Keratinocyte (primary cell): ENCODE results near the gene CAPN7. TPM values are rescaled to one million over a fixed set of nuclear protein-coding genes. Genes with fewer than 3 reads are reported as not detected.
"Not testable (repeated sequence)": the region's sequence is repeated elsewhere in the genome, so short reads cannot be mapped to it uniquely, and the experiment has no call there.

Experiments
- DNase-seq: peaks from one replicate; pipeline ENCODE4 v3.0.0-alpha.2; 2011; ENCODE audit warnings: low read depth, missing footprints, low spot score
- FAIRE-seq: peaks from 2 replicates; lab custom pipeline; 2011; peaks lifted over from hg19 to GRCh38; lab: Jason Lieb, UNC
- H2AFZ ChIP-seq: 2 replicates; pipeline ENCODE4 v1.6.0; 2012; ENCODE audit warnings: low read length, control low read depth, inconsistent platforms; ENCODE audit not compliant: control insufficient read depth
- H3K27ac ChIP-seq: 2 replicates; pipeline ENCODE4 v1.5.1; 2011; ENCODE audit warnings: low read length; ENCODE audit not compliant: control insufficient read depth, insufficient read depth
- H3K27me3 ChIP-seq: 3 replicates; pipeline ENCODE4 v1.6.0; 2011; ENCODE audit warnings: low read length; ENCODE audit not compliant: control insufficient read depth, insufficient read depth; ENCODE audit errors: extremely low read depth
- H3K36me3 ChIP-seq, 2 experiments: 2 replicates in 1 of 2; 3 replicates in 1 of 2; pipeline ENCODE4 v1.5.1; 2011; ENCODE audit warnings: low read length in 2 of 2, mild to moderate bottlenecking in 1 of 2; ENCODE audit not compliant: control insufficient read depth in 2 of 2, insufficient read depth in 2 of 2; ENCODE audit errors: extremely low read depth in 1 of 2
- H3K4me1 ChIP-seq: 3 replicates; pipeline ENCODE4 v1.5.1; 2011; ENCODE audit warnings: low read length; ENCODE audit not compliant: control insufficient read depth, insufficient read depth; ENCODE audit errors: extremely low read depth
- H3K4me2 ChIP-seq: 3 replicates; pipeline ENCODE4 v1.6.0; 2011; ENCODE audit warnings: low read depth, low read length; ENCODE audit not compliant: control insufficient read depth, insufficient read depth; ENCODE audit errors: extremely low read depth
- H3K4me3 ChIP-seq, 3 experiments: fragments of 200-600 bp in 1 of 3; sonication (generic) in 1 of 3; 2 replicates in 2 of 3; 3 replicates in 1 of 3; pipeline ENCODE4 v1.5.1; 2011 to 2016; ENCODE audit warnings: low read length in 3 of 3, mild to moderate bottlenecking in 3 of 3, control low read depth in 2 of 3, inconsistent platforms in 1 of 3, low read depth in 1 of 3, mixed read lengths in 1 of 3, mixed run types in 1 of 3, moderate library complexity in 1 of 3; ENCODE audit not compliant: control insufficient read depth in 2 of 3, insufficient read depth in 2 of 3; ENCODE audit errors: extremely low read depth in 1 of 3
- H3K79me2 ChIP-seq: 2 replicates; pipeline ENCODE4 v1.6.0; 2012; ENCODE audit warnings: low read length; ENCODE audit not compliant: control insufficient read depth, insufficient read depth
- H3K9ac ChIP-seq: 3 replicates; pipeline ENCODE4 v1.6.0; 2011; ENCODE audit warnings: low read length; ENCODE audit not compliant: control insufficient read depth, insufficient read depth; ENCODE audit errors: extremely low read depth
- H3K9me1 ChIP-seq: 3 replicates; pipeline ENCODE4 v1.6.0; 2011; ENCODE audit warnings: low read length; ENCODE audit not compliant: control insufficient read depth, insufficient read depth; ENCODE audit errors: extremely low read depth
- H3K9me3 ChIP-seq: 2 replicates; pipeline ENCODE4 v1.5.1; 2012; ENCODE audit warnings: low read depth, low read length; ENCODE audit not compliant: control insufficient read depth
- H4K20me1 ChIP-seq: 3 replicates; pipeline ENCODE4 v1.6.0; 2011; ENCODE audit warnings: low read length; ENCODE audit not compliant: control insufficient read depth, insufficient read depth; ENCODE audit errors: extremely low read depth
- CTCF ChIP-seq, 3 experiments: IDR thresholded peaks in 1 of 3; conservative IDR thresholded peaks in 1 of 3; optimal IDR thresholded peaks in 1 of 3; 2 replicates in 2 of 3; 3 replicates in 1 of 3; pipeline versions ENCODE3 to v1.5.1; 2011; ENCODE audit warnings: low read length in 3 of 3, mild to moderate bottlenecking in 3 of 3, moderate library complexity in 2 of 3, control low read depth in 1 of 3, inconsistent platforms in 1 of 3; ENCODE audit not compliant: insufficient read depth in 2 of 3; ENCODE audit errors: extremely low read depth in 1 of 3
- EZH2 ChIP-seq: IDR thresholded peaks from one replicate; pipeline ENCODE4 v1.6.1; 2012; ENCODE audit warnings: inconsistent platforms, mild to moderate bottlenecking, low read length, moderate library complexity
- dilution Hi-C: fragments of 300-500 bp; cut with MboI; formaldehyde crosslinking; loops from one replicate; pipeline ENCODE4 v1.7.0; 2020; ENCODE audit warnings: low sequenced_read_pairs; ENCODE audit not compliant: extremely low pct_ligation_motif_present
- polyA plus RNA-seq, 5 experiments: library from polyadenylated mRNA; depleted of rRNA in 3 of 5; stranded (reverse) in 3 of 5; stranded (forward) in 1 of 5; unstranded in 1 of 5; fragments of >200 nt; gene quantifications; 1 replicate in 1 of 5; 2 replicates in 3 of 5; 3 replicates in 1 of 5; pipeline versions ENCODE4 v1.2.1 to v1.2.3, GENCODE V29; 2011 to 2012; ENCODE audit warnings: missing spikeins in 2 of 5, low read depth in 1 of 5, low replicate concordance in 1 of 5

CAPN7 gene
- polyA plus RNA-seq, 1 donor (not counting 4 experiments of a cell fraction or from before 2014, with no cell fraction given), result 29.3 TPM

- no peak for TF ChIP-seq EZH2
- TF ChIP-seq CTCF (optimal IDR thresholded peaks at IDR 0.05 in 1 of 3, IDR thresholded peaks at IDR 0.05 in 1 of 3, conservative IDR thresholded peaks at IDR 0.05 in 1 of 3; ENCODE audit: extremely low read depth in 1 of 3, insufficient read depth in 2 of 3, low read length in 3 of 3), result no peak
- Histone ChIP-seq H2AFZ (no peak overlapping the region), H3K9me1 (no peaks in the 10 kb centered on the region), H3K9me3 (no peaks in the 10 kb centered on the region), H3K4me1 (no peaks in the 10 kb centered on the region), H3K27ac (no peak overlapping the region), H4K20me1 (no peaks in the 10 kb centered on the region), H3K9ac (no peak overlapping the region), H3K79me2 (no peaks in the 10 kb centered on the region), H3K27me3 (peaks cover 12% of the 10 kb centered on the region), H3K36me3 (no peaks in the 10 kb centered on the region), H3K4me2 (no peak overlapping the region), H3K4me3 (no peak overlapping the region)
- DNase-seq (no peak), FAIRE-seq (no peak)
- dilution Hi-C loops, result no loop called here
Measured at GRCh38 chr3:15185404-15185803, 20.6 kb upstream of the CAPN7 start.

DNA sequence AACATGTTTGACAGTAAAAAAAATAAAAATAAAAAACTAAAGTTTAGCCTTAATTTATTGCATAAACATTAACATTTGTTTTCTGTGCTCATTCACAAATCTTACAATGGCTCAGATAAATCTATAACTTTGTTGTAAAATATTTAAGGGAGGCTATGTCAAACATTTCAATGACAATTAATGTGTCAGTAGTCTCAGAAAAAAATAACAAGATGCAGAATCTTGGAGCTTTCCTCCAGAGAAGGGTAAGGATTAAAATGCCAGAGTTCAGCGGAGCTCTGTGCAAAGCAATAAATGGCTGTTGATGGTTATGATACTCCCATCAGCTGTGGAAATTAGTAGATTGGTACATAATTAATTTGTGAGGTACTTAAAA lies 20.0 kb upstream of the CAPN7 start:
- H3K4me1 ChIP-seq, result no peaks in the 10 kb centered on the region
- no peaks in the 10 kb centered on the region for H3K79me2 ChIP-seq
- H3K27ac ChIP-seq, result no peak overlapping the region
- no peak for DNase-seq
- H4K20me1 ChIP-seq, result no peaks in the 10 kb centered on the region
- peaks cover 6% of the 10 kb centered on the region for H3K27me3 ChIP-seq
- H3K9ac ChIP-seq, result no peak overlapping the region
- no peak overlapping the region for H3K4me2 ChIP-seq
- FAIRE-seq, result no peak
- H3K4me3 ChIP-seq, result no peak overlapping the region
- H2AFZ ChIP-seq, result no peak overlapping the region
- dilution Hi-C loops, result no loop called here
- H3K9me3 ChIP-seq, result no peaks in the 10 kb centered on the region
- no peak for TF ChIP-seq CTCF (optimal IDR thresholded peaks at IDR 0.05 in 1 of 3, IDR thresholded peaks at IDR 0.05 in 1 of 3, conservative IDR thresholded peaks at IDR 0.05 in 1 of 3; ENCODE audit: extremely low read depth in 1 of 3, insufficient read depth in 2 of 3, low read length in 3 of 3)
- TF ChIP-seq EZH2, result no peak
- H3K9me1 ChIP-seq, result no peaks in the 10 kb centered on the region
- H3K36me3 ChIP-seq, result no peaks in the 10 kb centered on the region

DNA sequence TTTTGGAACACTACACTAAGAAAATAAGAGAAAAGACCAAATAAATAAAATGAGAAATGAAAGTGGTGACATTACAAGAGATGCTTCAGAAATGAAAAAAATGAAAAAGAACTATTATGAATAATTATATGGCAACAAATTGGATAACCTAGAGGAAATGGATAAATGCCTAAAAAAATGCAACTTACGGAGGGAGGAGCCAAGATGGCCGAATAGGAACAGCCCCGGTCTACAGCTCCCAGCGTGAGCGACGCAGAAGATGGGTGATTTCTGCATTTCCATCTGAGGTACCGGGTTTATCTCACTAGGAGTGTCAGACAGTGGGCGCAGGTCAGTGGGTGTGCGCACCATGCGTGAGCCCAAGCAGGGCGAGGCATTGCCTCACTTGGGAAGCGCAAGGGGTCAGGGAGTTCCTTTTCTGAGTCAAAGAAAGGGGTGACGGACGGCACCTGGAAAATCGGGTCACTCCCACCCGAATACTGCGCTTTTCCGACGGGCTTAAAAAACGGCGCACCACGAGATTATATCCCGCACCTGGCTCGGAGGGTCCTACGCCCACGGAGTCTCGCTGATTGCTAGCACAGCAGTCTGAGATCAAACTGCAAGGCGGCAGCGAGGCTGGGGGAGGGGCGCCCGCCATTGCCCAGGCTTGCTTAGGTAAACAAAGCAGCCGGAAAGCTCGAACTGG lies 19.4 kb upstream of the CAPN7 start:
- H4K20me1 ChIP-seq, H3K36me3 ChIP-seq, dilution Hi-C loops, H3K9me1 ChIP-seq, H2AFZ ChIP-seq, H3K79me2 ChIP-seq, FAIRE-seq, H3K4me3 ChIP-seq, H3K9ac ChIP-seq, H3K27ac ChIP-seq, H3K4me1 ChIP-seq, DNase-seq, H3K9me3 ChIP-seq, H3K4me2 ChIP-seq, H3K27me3 ChIP-seq: not testable (repeated sequence)
